OCI-LY3 (cell line): ENCODE data around the gene PINLYP.

Source experiments
- EZH2phosphoT487 ChIP-seq: fragments of 200-600 bp; shearing (Covaris generic); IDR thresholded peaks from 2 replicates; pipeline ENCODE4 v1.6.1; 2018; ENCODE audit warnings: antibody characterized with exemption, mixed run types, low read depth
- TF ChIP-seq, protein P1 (sequence below): fragments of 200-600, 300-600 bp; sonication (generic); IDR thresholded peaks from 2 replicates; pipeline ENCODE4 v1.5.1; 2014; ENCODE audit warnings: antibody characterized with exemption, low read length, low read depth

- TF ChIP-seq, protein P1, sequence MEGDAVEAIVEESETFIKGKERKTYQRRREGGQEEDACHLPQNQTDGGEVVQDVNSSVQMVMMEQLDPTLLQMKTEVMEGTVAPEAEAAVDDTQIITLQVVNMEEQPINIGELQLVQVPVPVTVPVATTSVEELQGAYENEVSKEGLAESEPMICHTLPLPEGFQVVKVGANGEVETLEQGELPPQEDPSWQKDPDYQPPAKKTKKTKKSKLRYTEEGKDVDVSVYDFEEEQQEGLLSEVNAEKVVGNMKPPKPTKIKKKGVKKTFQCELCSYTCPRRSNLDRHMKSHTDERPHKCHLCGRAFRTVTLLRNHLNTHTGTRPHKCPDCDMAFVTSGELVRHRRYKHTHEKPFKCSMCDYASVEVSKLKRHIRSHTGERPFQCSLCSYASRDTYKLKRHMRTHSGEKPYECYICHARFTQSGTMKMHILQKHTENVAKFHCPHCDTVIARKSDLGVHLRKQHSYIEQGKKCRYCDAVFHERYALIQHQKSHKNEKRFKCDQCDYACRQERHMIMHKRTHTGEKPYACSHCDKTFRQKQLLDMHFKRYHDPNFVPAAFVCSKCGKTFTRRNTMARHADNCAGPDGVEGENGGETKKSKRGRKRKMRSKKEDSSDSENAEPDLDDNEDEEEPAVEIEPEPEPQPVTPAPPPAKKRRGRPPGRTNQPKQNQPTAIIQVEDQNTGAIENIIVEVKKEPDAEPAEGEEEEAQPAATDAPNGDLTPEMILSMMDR: no peak
- TF ChIP-seq EZH2phosphoT487: no peak
These were observed 49.5 kb upstream of the PINLYP start for GRCh38 chr19:43525836-43526771.
